ENCODE measurements around the gene GPS2.

DNA sequence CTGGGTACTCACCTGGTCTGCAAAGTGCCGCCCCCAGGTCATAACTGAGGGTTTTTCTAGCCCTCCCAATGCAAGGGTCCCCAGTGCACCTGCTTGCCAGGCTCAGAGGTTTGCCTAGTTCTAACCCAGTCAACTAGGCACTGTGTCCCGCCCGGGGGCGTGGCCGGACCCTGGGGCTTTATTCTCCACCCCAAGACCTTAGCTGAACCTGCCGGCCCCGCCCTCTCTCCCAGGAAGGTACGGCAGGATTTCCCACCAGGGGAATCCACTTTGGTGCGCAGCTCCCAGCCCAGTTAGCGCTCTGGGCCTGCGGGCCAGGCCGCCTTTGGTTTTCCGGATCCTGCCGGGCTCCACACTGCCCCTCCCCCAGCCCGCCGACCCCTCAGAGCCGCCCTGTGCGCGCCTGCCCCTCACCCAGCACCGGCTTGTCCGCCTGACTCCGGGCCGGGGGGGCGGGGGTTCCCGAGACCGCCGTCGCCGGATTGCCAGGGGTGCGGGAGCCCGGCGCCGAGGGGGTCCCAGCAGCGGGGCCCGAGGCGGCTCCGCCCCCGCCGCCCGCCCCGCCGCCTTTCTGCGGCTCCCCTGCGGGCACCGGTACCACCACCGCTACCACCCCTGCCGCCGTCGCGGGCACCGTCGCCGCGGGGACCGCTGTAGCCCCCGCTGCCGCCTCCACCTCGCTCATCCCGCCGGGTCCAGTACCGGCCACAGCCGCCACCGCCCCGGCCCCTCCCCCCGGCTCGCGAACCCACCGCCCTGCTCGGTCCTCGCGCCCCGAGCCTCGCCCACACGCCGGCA, 21.1 kb downstream of the GPS2 start:
- TF ChIP-seq, protein P1, sequence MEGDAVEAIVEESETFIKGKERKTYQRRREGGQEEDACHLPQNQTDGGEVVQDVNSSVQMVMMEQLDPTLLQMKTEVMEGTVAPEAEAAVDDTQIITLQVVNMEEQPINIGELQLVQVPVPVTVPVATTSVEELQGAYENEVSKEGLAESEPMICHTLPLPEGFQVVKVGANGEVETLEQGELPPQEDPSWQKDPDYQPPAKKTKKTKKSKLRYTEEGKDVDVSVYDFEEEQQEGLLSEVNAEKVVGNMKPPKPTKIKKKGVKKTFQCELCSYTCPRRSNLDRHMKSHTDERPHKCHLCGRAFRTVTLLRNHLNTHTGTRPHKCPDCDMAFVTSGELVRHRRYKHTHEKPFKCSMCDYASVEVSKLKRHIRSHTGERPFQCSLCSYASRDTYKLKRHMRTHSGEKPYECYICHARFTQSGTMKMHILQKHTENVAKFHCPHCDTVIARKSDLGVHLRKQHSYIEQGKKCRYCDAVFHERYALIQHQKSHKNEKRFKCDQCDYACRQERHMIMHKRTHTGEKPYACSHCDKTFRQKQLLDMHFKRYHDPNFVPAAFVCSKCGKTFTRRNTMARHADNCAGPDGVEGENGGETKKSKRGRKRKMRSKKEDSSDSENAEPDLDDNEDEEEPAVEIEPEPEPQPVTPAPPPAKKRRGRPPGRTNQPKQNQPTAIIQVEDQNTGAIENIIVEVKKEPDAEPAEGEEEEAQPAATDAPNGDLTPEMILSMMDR (IDR thresholded peaks at IDR 0.05), result no peak
- TF ChIP-seq POLR2A (IDR thresholded peaks at IDR 0.05), result no peak

Measured in uterus (tissue), 2 donors.